Stimulated activated naive B cell treated with anti-CD40 and anti-IgM and Interleukin-4, amounts not matched to agents 10 μg/mL and 1 μg/mL and 100 μg/mL, for 72 hours (primary cell): Measurements from ENCODE around the gene LEKR1.
"Not testable (repeated sequence)": the region's sequence is repeated elsewhere in the genome, so short reads cannot be mapped to it uniquely, and the experiment has no call there.

ENCODE experiments used
- ATAC-seq, 2 donors: fragments of 150-1000 bp; cut with Tn5 transposase; replicated peaks; 2 replicates each; pipeline ENCODE4 v1.10.0; 2021; ENCODE audit warnings: moderate library complexity in 1 of 2
- DNase-seq: peaks from one replicate; pipeline ENCODE4 v3.0.0; 2021
- H3K27ac Mint-ChIP-seq: one replicate; pipeline ENCODE4 v1.8.0; 2022; ENCODE audit warnings: mild to moderate bottlenecking, mixed read lengths
- H3K27me3 Mint-ChIP-seq, 2 donors: one replicate each; pipeline ENCODE4 v1.8.0; 2022; ENCODE audit warnings: mixed read lengths in 2 of 2
- H3K36me3 Mint-ChIP-seq, 2 donors: one replicate each; pipeline ENCODE4 v1.8.0; 2022; ENCODE audit warnings: mixed read lengths in 2 of 2, mild to moderate bottlenecking in 1 of 2
- H3K4me1 Mint-ChIP-seq, 2 donors: one replicate each; pipeline ENCODE4 v1.8.0; 2022; ENCODE audit warnings: mixed read lengths in 2 of 2, mild to moderate bottlenecking in 1 of 2
- H3K4me3 Mint-ChIP-seq, 2 donors: one replicate each; pipeline ENCODE4 v1.8.0; 2022; ENCODE audit warnings: mild to moderate bottlenecking in 2 of 2, mixed read lengths in 2 of 2, moderate library complexity in 1 of 2
- H3K9me3 Mint-ChIP-seq, 2 donors: one replicate each; pipeline ENCODE4 v1.8.0; 2022; ENCODE audit warnings: mixed read lengths in 2 of 2, mild to moderate bottlenecking in 1 of 2

LEKR1 gene

DNA sequence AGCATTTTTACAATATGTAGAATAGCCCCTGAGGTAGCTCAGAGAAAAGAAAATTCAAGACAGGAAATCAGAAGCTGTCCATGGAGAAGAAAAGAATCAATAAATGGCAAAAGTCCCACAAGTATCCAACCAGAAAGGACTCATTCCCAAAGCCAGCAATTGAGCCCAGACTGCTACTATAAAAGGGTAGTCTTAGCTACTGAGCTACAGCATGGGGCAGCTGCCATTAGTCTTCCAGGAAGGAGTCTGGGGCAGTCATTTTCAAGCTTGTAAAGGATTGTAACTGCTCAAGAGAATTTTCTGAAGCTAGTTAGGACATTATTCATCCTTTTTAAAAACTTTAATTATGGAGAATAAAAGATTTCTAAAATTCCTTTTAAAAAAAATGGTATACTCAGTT, 10.5 kb downstream of the LEKR1 start:
- Mint-ChIP-seq H3K27me3 (no peaks in the 10 kb centered on the region), H3K9me3 (no peaks in the 10 kb centered on the region), H3K4me1 (peaks cover 1 to 4% of the 10 kb centered on the region in 2 donors), H3K36me3 (peaks cover 2 to 3% of the 10 kb centered on the region in 2 donors), H3K27ac (no peak overlapping the region), H3K4me3 (no peak overlapping the region)
- no peak for ATAC-seq
- DNase-seq: no peak

DNA sequence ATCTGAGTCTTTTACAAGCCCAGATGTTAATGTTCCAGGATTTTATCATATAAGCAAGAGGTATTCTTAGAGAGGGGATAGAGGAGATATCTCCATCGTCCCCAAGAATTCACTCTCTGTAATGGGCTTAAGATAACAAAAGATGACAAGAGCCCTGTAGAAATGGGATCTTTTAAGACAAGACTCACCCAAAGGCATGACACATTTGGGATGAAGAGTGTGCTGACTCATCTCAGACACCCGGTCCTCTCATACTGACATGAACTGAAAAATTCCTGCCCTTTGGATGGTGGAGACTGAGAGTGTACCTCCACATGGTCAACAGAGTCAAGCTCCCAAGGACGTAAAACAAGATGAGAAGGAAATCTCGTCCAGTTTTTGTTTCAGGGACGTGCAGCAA, 11.0 kb downstream of the LEKR1 start:
- Mint-ChIP-seq H3K27ac (no peak overlapping the region), H3K36me3 (peaks cover 2 to 3% of the 10 kb centered on the region in 2 donors), H3K27me3 (no peaks in the 10 kb centered on the region), H3K4me1 (peaks cover 1 to 4% of the 10 kb centered on the region in 2 donors), H3K4me3 (no peak overlapping the region), H3K9me3 (no peaks in the 10 kb centered on the region)
- DNase-seq (no peak), ATAC-seq (no peak)

DNA sequence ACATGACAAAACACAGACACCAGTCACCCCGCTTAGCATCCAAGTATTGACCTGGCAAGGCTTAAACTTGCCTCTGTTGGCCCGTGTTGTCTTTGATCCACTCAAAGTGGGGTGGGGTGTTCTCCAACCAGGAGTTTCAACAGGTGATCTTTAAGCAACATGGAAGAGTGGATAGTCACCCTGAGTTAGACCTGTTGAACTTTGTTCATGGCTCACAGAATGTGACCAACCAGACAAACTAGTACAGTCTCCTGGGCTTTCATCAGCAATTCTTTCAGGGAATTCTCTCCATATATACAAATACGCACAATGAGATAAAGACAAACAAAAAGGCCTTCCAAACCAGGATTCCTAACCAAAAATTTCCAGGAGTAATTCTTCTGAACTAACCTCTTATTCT, 11.9 kb downstream of the LEKR1 start:
- Mint-ChIP-seq H3K9me3 (no peaks in the 10 kb centered on the region), H3K27me3 (no peaks in the 10 kb centered on the region), H3K4me3 (no peak overlapping the region), H3K4me1 (peaks cover 1 to 4% of the 10 kb centered on the region in 2 donors), H3K27ac (no peak overlapping the region), H3K36me3 (peaks cover 2 to 3% of the 10 kb centered on the region in 2 donors)
- DNase-seq: no peak
- no peak for ATAC-seq

DNA sequence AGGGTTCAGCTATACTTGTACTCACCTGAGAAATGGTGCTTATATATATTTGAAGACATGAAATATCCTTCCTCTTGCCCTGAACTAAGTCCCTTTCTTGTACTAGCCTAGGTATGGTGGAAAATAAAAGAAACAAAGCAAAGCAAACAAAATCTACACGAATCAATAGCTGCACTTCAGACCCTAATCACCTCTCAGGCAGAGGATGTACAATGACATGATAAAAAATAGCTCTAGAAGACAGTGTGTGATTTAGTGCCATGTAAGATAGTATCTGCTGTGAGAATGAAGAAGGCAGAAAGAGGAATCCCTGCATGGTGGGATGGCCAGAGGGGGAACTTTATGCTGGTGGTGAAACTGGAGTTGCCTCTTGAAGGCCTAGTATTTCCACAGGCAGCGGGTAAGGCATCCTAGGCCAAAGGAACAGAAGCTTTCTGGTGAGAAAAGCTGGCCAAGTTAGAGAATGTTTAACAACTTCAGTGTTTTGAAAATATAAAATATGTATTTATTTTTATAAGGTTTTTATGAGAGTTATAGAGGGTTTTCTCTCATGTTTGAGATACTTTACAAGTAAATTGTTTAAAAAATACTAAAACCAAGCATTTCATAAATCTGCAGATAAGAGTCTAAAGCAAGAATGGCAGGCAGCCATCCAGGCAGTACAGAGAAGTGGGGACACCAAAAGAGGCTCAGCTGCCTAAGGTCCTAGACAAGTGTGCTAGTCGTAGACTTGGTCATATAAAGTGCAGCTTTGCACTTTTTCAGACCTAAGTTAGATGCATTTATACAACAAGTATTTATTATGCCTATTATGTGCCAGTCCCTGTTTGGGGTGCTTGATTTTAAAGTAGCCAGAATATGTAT, 14.9 kb downstream of the LEKR1 start:
- Mint-ChIP-seq H3K36me3 (peaks cover 0 to 7% of the 10 kb centered on the region in 2 donors), H3K27ac (no peak overlapping the region), H3K4me3 (no peak overlapping the region), H3K9me3 (peaks cover 0 to 1% of the 10 kb centered on the region in 2 donors), H3K4me1 (peaks cover 1 to 9% of the 10 kb centered on the region in 2 donors), H3K27me3 (no peaks in the 10 kb centered on the region)
- ATAC-seq (no peak), DNase-seq (no peak)

DNA sequence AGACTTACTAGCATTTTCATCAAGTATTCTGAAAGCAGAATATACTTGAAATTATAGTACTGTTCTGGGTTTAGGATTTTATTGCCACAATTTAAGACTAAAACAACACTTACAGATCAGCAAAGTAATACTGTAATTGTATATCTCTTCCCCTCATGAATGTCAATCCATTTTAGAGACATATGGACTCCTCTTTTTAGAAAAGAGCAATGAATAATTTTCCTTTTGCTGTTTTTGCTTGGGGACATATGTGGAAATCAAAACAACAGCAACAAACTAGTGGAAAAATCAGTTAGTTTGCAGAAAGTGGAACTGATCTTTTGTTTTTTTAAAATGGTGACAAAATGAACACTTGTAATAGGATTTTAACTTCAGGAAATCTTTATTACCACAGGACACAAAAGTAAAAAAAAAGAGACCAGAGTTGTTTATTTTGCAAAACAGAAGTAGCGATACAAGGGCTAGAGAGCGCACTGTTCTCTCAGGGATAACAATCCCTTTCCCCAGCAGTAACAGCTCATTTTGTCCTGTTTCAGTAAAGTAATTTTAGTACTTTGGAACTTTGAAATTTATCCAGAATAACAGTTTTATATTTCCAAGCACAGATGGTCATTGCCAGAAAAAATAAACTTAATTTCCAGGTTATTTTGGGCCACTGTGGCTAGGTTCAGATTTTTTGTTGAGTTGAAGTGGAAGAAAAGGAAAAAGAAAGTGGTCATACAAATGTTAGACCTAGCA, 17.1 kb downstream of the LEKR1 start:
- Mint-ChIP-seq H3K36me3 (peaks cover 0 to 7% of the 10 kb centered on the region in 2 donors), H3K9me3 (peaks cover 0 to 1% of the 10 kb centered on the region in 2 donors), H3K4me3 (no peak overlapping the region), H3K27me3 (no peaks in the 10 kb centered on the region), H3K4me1 (peaks cover 1 to 9% of the 10 kb centered on the region in 2 donors), H3K27ac (peak overlapping the region; percentile 31)
- no peak for ATAC-seq
- no peak for DNase-seq

DNA sequence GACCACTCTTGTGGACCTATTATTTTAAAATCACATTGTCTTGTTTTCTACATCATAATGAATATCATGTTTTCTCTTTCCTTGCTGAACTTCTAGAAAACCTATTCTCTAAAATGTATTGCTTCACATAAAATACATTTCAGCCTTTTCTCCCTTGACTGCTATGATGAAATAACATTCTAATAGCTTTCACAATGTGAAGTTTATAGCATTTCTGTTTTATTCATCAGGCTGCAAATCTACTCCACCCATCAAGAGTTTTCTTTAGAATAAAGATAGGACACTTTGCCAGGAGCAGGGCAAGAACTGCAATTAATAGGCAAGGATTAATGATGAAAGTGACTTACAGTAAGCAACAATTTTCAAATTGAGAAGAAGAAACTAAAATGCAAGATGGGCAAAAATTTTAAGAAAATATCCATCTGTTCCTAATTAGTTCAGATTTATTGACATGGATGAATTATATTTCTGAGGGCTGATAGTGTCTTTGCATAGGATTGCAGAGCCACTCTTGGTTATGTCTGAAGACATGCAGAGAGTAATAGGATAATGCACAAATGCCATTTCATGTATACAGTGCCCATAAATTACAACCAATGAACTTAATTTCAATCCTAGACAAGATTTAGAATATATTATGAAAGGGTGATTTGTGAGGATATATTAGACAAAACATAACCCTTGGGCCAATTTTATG, 21.7 kb downstream of the LEKR1 start:
- peaks cover 0 to 5% of the 10 kb centered on the region in 2 donors for H3K4me1 Mint-ChIP-seq
- H3K27ac Mint-ChIP-seq: no peak overlapping the region
- H3K36me3 Mint-ChIP-seq: peaks cover 0 to 4% of the 10 kb centered on the region in 2 donors
- no peak overlapping the region for H3K4me3 Mint-ChIP-seq
- H3K27me3 Mint-ChIP-seq: no peaks in the 10 kb centered on the region
- ATAC-seq: no peak
- DNase-seq: no peak
- peaks cover 0 to 1% of the 10 kb centered on the region in 2 donors for H3K9me3 Mint-ChIP-seq

DNA sequence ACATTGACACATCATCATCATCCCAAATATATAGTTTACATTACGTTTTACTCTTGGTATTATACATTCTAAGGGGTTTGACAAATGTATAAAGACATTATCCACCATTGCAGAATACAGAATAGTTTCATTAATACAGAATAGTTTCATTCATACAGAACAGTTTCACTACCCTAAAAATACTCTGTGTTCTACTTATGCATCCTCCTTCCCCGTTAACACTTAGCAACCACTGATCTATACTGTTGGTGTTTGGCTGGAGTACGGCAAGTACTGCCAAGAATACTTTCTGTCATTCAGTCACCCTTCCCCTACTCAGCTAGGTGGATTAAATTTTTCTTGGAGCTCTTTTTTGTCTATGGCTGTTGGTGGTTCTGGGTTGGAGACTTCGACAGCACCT, 33.4 kb downstream of the LEKR1 start:
- Mint-ChIP-seq H3K4me3 (no peak overlapping the region), H3K9me3 (peaks cover 0 to 2% of the 10 kb centered on the region in 2 donors), H3K27me3 (no peaks in the 10 kb centered on the region), H3K27ac (peak overlapping the region; percentile 11), H3K4me1 (peaks cover 6 to 14% of the 10 kb centered on the region in 2 donors), H3K36me3 (peaks cover 0 to 2% of the 10 kb centered on the region in 2 donors)
- ATAC-seq: peak; percentile 98 to 99
- DNase-seq: no peak

DNA sequence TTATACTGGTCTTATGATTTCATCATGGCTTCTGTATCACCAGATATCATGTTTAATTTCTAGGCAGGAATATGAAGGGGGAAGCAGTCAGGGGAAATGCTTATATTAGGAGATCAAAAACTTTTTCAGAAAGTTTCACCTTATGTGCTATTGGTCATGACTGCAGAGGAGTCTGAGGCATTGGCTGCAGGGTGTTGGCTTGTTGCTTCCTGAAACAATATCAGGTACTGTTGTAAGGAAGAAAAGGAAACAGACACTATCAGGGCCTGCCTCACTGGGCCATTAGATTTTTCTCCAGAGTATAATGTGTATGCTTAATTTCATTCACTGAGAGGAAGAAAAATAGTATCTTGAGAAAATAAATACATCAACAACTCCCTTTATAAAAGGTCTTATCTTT, 34.7 kb downstream of the LEKR1 start:
- DNase-seq: no peak
- no peaks in the 10 kb centered on the region for H3K27me3 Mint-ChIP-seq
- peaks cover 0 to 2% of the 10 kb centered on the region in 2 donors for H3K36me3 Mint-ChIP-seq
- no peak for ATAC-seq
- peaks cover 6 to 14% of the 10 kb centered on the region in 2 donors for H3K4me1 Mint-ChIP-seq
- H3K27ac Mint-ChIP-seq: no peak overlapping the region
- peaks cover 0 to 2% of the 10 kb centered on the region in 2 donors for H3K9me3 Mint-ChIP-seq
- no peak overlapping the region for H3K4me3 Mint-ChIP-seq

DNA sequence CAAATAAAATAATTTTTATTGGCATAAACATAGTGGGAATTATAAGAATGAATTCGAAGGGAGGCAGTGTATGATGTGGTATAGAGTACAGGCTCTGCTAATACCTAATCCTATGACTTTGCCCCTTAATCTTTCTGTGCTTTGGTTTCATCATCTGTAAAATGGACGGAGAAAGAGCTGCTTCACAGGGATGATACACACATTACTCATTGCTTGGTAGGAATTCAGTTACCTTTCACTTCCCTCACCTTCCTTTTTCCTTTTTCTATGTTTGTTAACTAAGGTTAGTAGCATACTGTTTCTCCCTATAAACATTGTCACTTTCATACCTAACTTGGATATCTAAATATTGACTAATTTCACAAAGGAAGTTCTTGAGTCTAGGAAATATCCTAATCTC, 36.2 kb downstream of the LEKR1 start:
- ATAC-seq: no peak
- H3K4me3 Mint-ChIP-seq: no peak overlapping the region
- no peak for DNase-seq
- H3K36me3 Mint-ChIP-seq: peaks cover 0 to 2% of the 10 kb centered on the region in 2 donors
- no peaks in the 10 kb centered on the region for H3K27me3 Mint-ChIP-seq
- peaks cover 6 to 14% of the 10 kb centered on the region in 2 donors for H3K4me1 Mint-ChIP-seq
- no peak overlapping the region for H3K27ac Mint-ChIP-seq
- H3K9me3 Mint-ChIP-seq: peaks cover 0 to 2% of the 10 kb centered on the region in 2 donors

DNA sequence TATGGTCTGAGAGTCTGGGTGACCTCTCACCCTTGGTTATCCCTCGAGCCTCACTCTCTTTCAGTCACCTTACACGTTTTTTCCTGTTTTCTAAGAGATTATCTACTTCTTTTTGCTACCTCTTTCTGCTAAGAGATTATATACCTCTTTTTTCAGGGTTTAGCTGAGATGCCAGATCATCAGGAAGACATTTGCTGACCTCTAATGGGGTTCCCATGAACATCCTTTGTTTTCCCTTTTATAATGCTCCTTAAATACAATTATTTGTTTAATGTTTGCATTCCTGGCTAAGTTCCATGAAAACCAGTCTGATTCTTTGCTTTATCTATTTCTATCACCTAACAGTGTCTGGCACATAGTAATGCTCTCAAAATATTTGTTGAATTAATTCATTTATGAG, 39.6 kb downstream of the LEKR1 start:
- Mint-ChIP-seq H3K27me3 (no peaks in the 10 kb centered on the region), H3K36me3 (no peaks in the 10 kb centered on the region), H3K4me3 (no peak overlapping the region), H3K4me1 (no peaks in the 10 kb centered on the region), H3K27ac (no peak overlapping the region), H3K9me3 (no peaks in the 10 kb centered on the region)
- ATAC-seq (no peak), DNase-seq (no peak)

DNA sequence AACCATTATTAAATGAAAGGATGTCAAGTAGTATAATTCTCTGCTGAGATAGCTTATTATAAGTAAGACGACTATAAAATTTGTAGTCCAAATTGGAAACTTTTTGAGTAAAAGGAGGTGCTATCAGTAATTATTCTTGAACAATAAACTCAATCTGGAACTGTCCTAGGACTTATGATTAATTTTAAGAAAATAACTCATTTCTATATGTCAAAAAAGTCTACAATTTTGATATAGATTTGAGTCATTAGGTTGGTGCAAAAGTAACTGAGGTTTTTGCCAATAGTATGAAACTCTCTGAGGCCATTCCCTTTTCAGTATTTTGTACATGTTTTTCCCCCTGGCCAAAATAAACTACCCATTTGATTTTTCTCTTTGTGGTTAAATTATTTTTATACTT, 41.0 kb downstream of the LEKR1 start:
- Mint-ChIP-seq H3K4me3 (no peak overlapping the region), H3K36me3 (peaks cover 5 to 7% of the 10 kb centered on the region in 2 donors), H3K4me1 (no peaks in the 10 kb centered on the region), H3K27ac (no peak overlapping the region), H3K9me3 (peaks cover 6 to 8% of the 10 kb centered on the region in 2 donors), H3K27me3 (no peaks in the 10 kb centered on the region)
- ATAC-seq (peak in 1 of 2 donors; percentile 31), DNase-seq (no peak)

DNA sequence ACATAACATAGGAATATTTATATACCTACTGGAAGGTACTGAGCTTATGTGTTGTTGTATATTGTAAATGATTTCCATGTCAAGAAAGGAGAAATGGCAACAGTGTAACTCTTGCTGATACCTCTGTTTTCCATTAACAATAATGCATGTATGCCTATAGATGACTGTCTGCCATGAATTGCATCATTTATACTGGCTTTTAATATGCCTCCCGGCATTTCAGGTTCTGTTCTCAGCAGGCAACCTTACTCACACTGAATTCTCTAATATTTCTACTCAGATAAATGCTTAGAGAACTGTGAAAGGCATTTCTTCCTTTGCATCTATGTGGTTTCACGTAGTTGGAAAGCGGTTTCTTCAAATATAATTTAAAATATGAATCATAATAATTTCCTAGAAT, 41.8 kb downstream of the LEKR1 start:
- no peak overlapping the region for H3K27ac Mint-ChIP-seq
- H3K4me1 Mint-ChIP-seq: no peaks in the 10 kb centered on the region
- H3K9me3 Mint-ChIP-seq: peaks cover 8 to 12% of the 10 kb centered on the region in 2 donors
- no peak for DNase-seq
- ATAC-seq: no peak
- no peaks in the 10 kb centered on the region for H3K27me3 Mint-ChIP-seq
- peaks cover 5 to 11% of the 10 kb centered on the region in 2 donors for H3K36me3 Mint-ChIP-seq
- no peak overlapping the region for H3K4me3 Mint-ChIP-seq

DNA sequence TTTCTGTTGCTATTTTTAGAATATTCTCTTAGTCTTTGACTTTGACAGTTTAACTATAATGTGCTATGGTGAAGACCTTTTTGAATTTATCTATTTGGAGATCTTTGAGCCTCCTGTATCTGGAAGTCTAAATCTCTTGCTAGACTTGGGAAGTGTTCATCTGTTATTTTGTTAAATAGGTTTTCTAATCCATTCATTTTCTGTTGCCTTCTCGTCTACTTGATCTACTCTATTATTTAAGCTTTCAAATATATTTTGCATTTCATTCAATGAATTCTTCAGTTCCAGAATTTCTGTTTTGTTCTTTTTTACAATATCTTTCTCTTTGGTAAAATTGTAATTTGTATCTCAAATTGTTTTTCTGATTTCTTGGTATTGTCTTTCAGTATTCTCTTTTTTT, 47.8 kb downstream of the LEKR1 start:
- peaks cover 36 to 40% of the 10 kb centered on the region in 2 donors for H3K9me3 Mint-ChIP-seq

DNA sequence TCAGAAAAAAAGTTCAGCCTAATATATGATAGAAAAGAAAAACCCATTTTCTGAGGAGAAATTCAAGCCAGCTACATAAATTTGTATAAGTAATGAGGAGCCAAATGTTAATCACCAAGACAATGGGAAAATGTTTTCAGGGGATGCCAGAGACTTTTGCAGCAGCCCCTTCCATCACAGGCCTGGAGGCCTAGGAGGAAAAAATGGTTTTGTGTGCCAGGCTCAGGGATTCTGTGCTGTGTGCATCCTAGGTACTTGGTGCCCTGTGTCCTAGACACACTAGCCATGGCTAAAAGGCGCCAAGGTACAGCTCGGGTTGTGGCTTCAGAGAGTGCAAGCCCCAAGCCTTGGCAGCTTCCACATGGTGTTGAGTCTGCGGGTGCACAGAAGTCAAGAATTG, 53.3 kb downstream of the LEKR1 start:
- H3K4me3 Mint-ChIP-seq, H3K4me1 Mint-ChIP-seq, H3K27me3 Mint-ChIP-seq, DNase-seq, H3K27ac Mint-ChIP-seq, ATAC-seq: not testable (repeated sequence)
- peaks cover 31 to 42% of the 10 kb centered on the region in 2 donors for H3K9me3 Mint-ChIP-seq
- peaks cover 18 to 33% of the 10 kb centered on the region in 2 donors for H3K36me3 Mint-ChIP-seq

More for the DNA sequence above, 47.8 kb downstream of the LEKR1 start:
- peaks cover 20 to 36% of the 10 kb centered on the region in 2 donors for H3K36me3 Mint-ChIP-seq
- no peak overlapping the region for H3K4me3 Mint-ChIP-seq
- ATAC-seq (no peak), DNase-seq (no peak)
- no peaks in the 10 kb centered on the region for H3K4me1 Mint-ChIP-seq
- no peaks in the 10 kb centered on the region for H3K27me3 Mint-ChIP-seq
- H3K27ac Mint-ChIP-seq: no peak overlapping the region
